Activated T-cell treated with anti-CD3 and anti-CD28 coated beads, Interleukin-2, amount 50 U/mL, for 4 hours (primary cell): ENCODE data around the gene SERPING1. TPM values are rescaled to one million over a fixed set of nuclear protein-coding genes. Genes with fewer than 3 reads are reported as not detected.

Experiments
- total RNA-seq, 3 donors: library from RNA; stranded (reverse); gene quantifications; one replicate each; pipeline ENCODE4 v1.2.1, GENCODE V29; 2021

The SERPING1 gene
- total RNA-seq, 3 donors from 2014 or later: 0.55 to 2.1 (median 1.7) TPM

Other genes with a start within 250 kb of the SERPING1 start
- not detected for gene PRG3, start 216.5 kb upstream of the SERPING1 start, total RNA-seq
- 1 to 10 TPM; 1.8 to 2.7 (median 2.5) TPM for gene PRG2, start 207.0 kb upstream of the SERPING1 start, total RNA-seq
- gene SLC43A3, start 170.6 kb upstream of the SERPING1 start, total RNA-seq: 100 to 1,000 TPM; 508 to 551 (median 529) TPM
- gene RTN4RL2, start 137.2 kb upstream of the SERPING1 start, total RNA-seq: under 1 TPM; 0.16 to 0.33 (median 0.27) TPM
- 10 to 100 TPM; 15.5 to 20.3 (median 18.3) TPM for gene SLC43A1, start 82.0 kb upstream of the SERPING1 start, total RNA-seq
- gene TIMM10, start 66.9 kb upstream of the SERPING1 start, total RNA-seq: 100 to 1,000 TPM; 152 to 189 (median 154) TPM
- not detected for gene SMTNL1, start 60.1 kb upstream of the SERPING1 start, total RNA-seq
- gene UBE2L6, start 30.0 kb upstream of the SERPING1 start, total RNA-seq: 100 to 1,000 TPM; 117 to 136 (median 122) TPM
- under 1 TPM in 1 of 3 donors, not detected in 2; 0.05 TPM for gene YPEL4, start 52.2 kb downstream of the SERPING1 start, total RNA-seq
- 10 to 100 TPM; 21.6 to 24.6 (median 22.0) TPM for gene CLP1, start 60.1 kb downstream of the SERPING1 start, total RNA-seq
- 10 to 100 TPM; 65.0 to 78.1 (median 73.8) TPM for gene ZDHHC5, start 70.4 kb downstream of the SERPING1 start, total RNA-seq
- 10 to 100 TPM; 23.2 to 26.3 (median 24.4) TPM for gene MED19, start 114.5 kb downstream of the SERPING1 start, total RNA-seq
- 100 to 1,000 TPM; 126 to 137 (median 137) TPM for gene TMX2, start 114.9 kb downstream of the SERPING1 start, total RNA-seq
- gene SELENOH, start 143.8 kb downstream of the SERPING1 start, total RNA-seq: 100 to 1,000 TPM; 231 to 290 (median 260) TPM
- not detected for gene BTBD18, start 154.1 kb downstream of the SERPING1 start, total RNA-seq
- gene CTNND1, start 164.1 kb downstream of the SERPING1 start, total RNA-seq: 1 to 10 TPM; 4.9 to 6.3 (median 5.4) TPM